ES-I3 (cell line): Measurements from ENCODE around the gene PTPRG.
"Not testable (repeated sequence)": the region's sequence is repeated elsewhere in the genome, so short reads cannot be mapped to it uniquely, and the experiment has no call there.

Source experiments
- H3K36me3 ChIP-seq: 2 replicates; pipeline ENCODE4 v1.6.1; 2013; ENCODE audit warnings: mild to moderate bottlenecking, low read length, control low read depth, moderate library complexity; ENCODE audit not compliant: insufficient read depth
- H3K4me1 ChIP-seq: 2 replicates; pipeline ENCODE4 v1.6.1; 2013; ENCODE audit warnings: mild to moderate bottlenecking, control low read depth, low read length; ENCODE audit not compliant: insufficient read depth
- H3K9ac ChIP-seq: 2 replicates; pipeline ENCODE4 v1.6.1; 2013; ENCODE audit warnings: low read depth, mild to moderate bottlenecking, low read length, moderate library complexity
- H3K9me3 ChIP-seq: 2 replicates; pipeline ENCODE4 v1.6.1; 2013; ENCODE audit warnings: mild to moderate bottlenecking, low read length, moderate library complexity; ENCODE audit not compliant: control insufficient read depth, insufficient read depth

Gene PTPRG

GRCh38 chr3:61812085-61812484, 250.7 kb downstream of the PTPRG start:
- Histone ChIP-seq H3K9me3 (no peaks in the 10 kb centered on the region), H3K36me3 (no peaks in the 10 kb centered on the region), H3K4me1 (peaks cover 16% of the 10 kb centered on the region), H3K9ac (no peak overlapping the region)

- Histone ChIP-seq H3K9ac (no peak overlapping the region), H3K9me3 (no peaks in the 10 kb centered on the region), H3K36me3 (no peaks in the 10 kb centered on the region), H3K4me1 (peaks cover 16% of the 10 kb centered on the region)
Observed at GRCh38 chr3:61812517-61812916, 251.1 kb downstream of the PTPRG start.

- H3K9me3 ChIP-seq = no peaks in the 10 kb centered on the region
- no peak overlapping the region for H3K9ac ChIP-seq
- no peaks in the 10 kb centered on the region for H3K36me3 ChIP-seq
- peaks cover 11% of the 10 kb centered on the region; the same call in 1 of the 2 replicates for H3K4me1 ChIP-seq
Observed at GRCh38 chr3:61813636-61814035, 252.3 kb downstream of the PTPRG start.

- Histone ChIP-seq H3K9me3 (no peaks in the 10 kb centered on the region), H3K4me1 (peaks cover 11% of the 10 kb centered on the region; the same call in 1 of the 2 replicates), H3K9ac (no peak overlapping the region), H3K36me3 (no peaks in the 10 kb centered on the region)
Observed at GRCh38 chr3:61814674-61815073, 253.3 kb downstream of the PTPRG start.

GRCh38 chr3:61816304-61816703, 254.9 kb downstream of the PTPRG start:
- H3K9ac ChIP-seq, H3K9me3 ChIP-seq, H3K36me3 ChIP-seq, H3K4me1 ChIP-seq: not testable (repeated sequence)

- Histone ChIP-seq H3K9ac (no peak overlapping the region), H3K9me3 (no peaks in the 10 kb centered on the region), H3K4me1 (no peaks in the 10 kb centered on the region), H3K36me3 (no peaks in the 10 kb centered on the region)
Observed at GRCh38 chr3:61819861-61820260, 258.5 kb downstream of the PTPRG start.

GRCh38 chr3:61820306-61820992, 259.1 kb downstream of the PTPRG start:
- no peaks in the 10 kb centered on the region for H3K36me3 ChIP-seq

GRCh38 chr3:61821823-61822251, 260.5 kb downstream of the PTPRG start:
- Histone ChIP-seq H3K9me3 (no peaks in the 10 kb centered on the region), H3K4me1 (no peaks in the 10 kb centered on the region), H3K9ac (no peak overlapping the region), H3K36me3 (no peaks in the 10 kb centered on the region)

More at GRCh38 chr3:61820306-61820992, 259.1 kb downstream of the PTPRG start:
- no peak overlapping the region for H3K9ac ChIP-seq
- no peaks in the 10 kb centered on the region for H3K9me3 ChIP-seq
- no peaks in the 10 kb centered on the region for H3K4me1 ChIP-seq

GRCh38 chr3:61822588-61822987, 261.2 kb downstream of the PTPRG start:
- H3K36me3 ChIP-seq = no peaks in the 10 kb centered on the region
- no peaks in the 10 kb centered on the region for H3K9me3 ChIP-seq
- no peaks in the 10 kb centered on the region for H3K4me1 ChIP-seq
- no peak overlapping the region for H3K9ac ChIP-seq

GRCh38 chr3:61824553-61825135, 263.3 kb downstream of the PTPRG start:
- Histone ChIP-seq H3K36me3 (no peaks in the 10 kb centered on the region), H3K9me3 (no peaks in the 10 kb centered on the region), H3K9ac (no peak overlapping the region), H3K4me1 (peaks cover 16% of the 10 kb centered on the region; the same call in 1 of the 2 replicates)

GRCh38 chr3:61826161-61826560, 264.8 kb downstream of the PTPRG start:
- Histone ChIP-seq H3K36me3 (no peaks in the 10 kb centered on the region), H3K9me3 (no peaks in the 10 kb centered on the region), H3K4me1 (peaks cover 19% of the 10 kb centered on the region; the same call in 1 of the 2 replicates), H3K9ac (no peak overlapping the region)

- H3K4me1 ChIP-seq = peaks cover 19% of the 10 kb centered on the region; the same call in 1 of the 2 replicates
Observed at GRCh38 chr3:61828184-61828874, 267.0 kb downstream of the PTPRG start.

GRCh38 chr3:61828880-61829721, 267.7 kb downstream of the PTPRG start:
- peaks cover 19% of the 10 kb centered on the region; the same call in 1 of the 2 replicates for H3K4me1 ChIP-seq
- H3K36me3 ChIP-seq = no peaks in the 10 kb centered on the region
- no peak overlapping the region for H3K9ac ChIP-seq
- no peaks in the 10 kb centered on the region for H3K9me3 ChIP-seq

More at GRCh38 chr3:61828184-61828874, 267.0 kb downstream of the PTPRG start:
- Histone ChIP-seq H3K9ac (no peak overlapping the region), H3K9me3 (no peaks in the 10 kb centered on the region), H3K36me3 (no peaks in the 10 kb centered on the region)

- Histone ChIP-seq H3K36me3 (no peaks in the 10 kb centered on the region), H3K4me1 (peaks cover 19% of the 10 kb centered on the region; the same call in 1 of the 2 replicates), H3K9ac (no peak overlapping the region), H3K9me3 (no peaks in the 10 kb centered on the region)
Observed at GRCh38 chr3:61829722-61830350, 268.5 kb downstream of the PTPRG start.
